Neuronal stem cell (in vitro differentiated cells): Measurements from ENCODE around the gene CEP131.

Experiments
- DNase-seq: peaks from one replicate; pipeline ENCODE4 v3.0.0-alpha.2; 2013; ENCODE audit warnings: low spot score
- H2AFZ ChIP-seq: one replicate; pipeline ENCODE4 v1.6.1; 2013; ENCODE audit warnings: mild to moderate bottlenecking, low read length, inconsistent platforms
- H2AK5ac ChIP-seq: 2 replicates; pipeline ENCODE4 v1.6.1; 2013; ENCODE audit warnings: low read depth, mild to moderate bottlenecking, inconsistent platforms, low read length, moderate library complexity, mixed read lengths
- H2BK120ac ChIP-seq: 2 replicates; pipeline ENCODE4 v1.6.1; 2013; ENCODE audit warnings: low read depth, mild to moderate bottlenecking, inconsistent platforms, low read length, moderate library complexity, mixed read lengths
- H2BK12ac ChIP-seq: one replicate; pipeline ENCODE4 v1.6.1; 2013; ENCODE audit warnings: low read length, inconsistent platforms
- H2BK15ac ChIP-seq: 2 replicates; pipeline ENCODE4 v1.6.1; 2013; ENCODE audit warnings: mild to moderate bottlenecking, low read length, inconsistent platforms, mixed read lengths
- H2BK5ac ChIP-seq: one replicate; pipeline ENCODE4 v1.6.1; 2013; ENCODE audit warnings: inconsistent platforms, mild to moderate bottlenecking, low read length, moderate library complexity
- H3K14ac ChIP-seq: one replicate; pipeline ENCODE4 v1.6.1; 2013; ENCODE audit warnings: low read length, inconsistent platforms
- H3K18ac ChIP-seq: 2 replicates; pipeline ENCODE4 v1.6.1; 2013; ENCODE audit warnings: low read length, inconsistent platforms
- H3K23ac ChIP-seq: 2 replicates; pipeline ENCODE4 v1.6.1; 2013; ENCODE audit warnings: low read depth, mild to moderate bottlenecking, mixed read lengths, low read length, inconsistent platforms; ENCODE audit not compliant: poor library complexity
- H3K27ac ChIP-seq: replicated peaks from 3 replicates; pipeline ENCODE4 v1.5.1; 2013; ENCODE audit warnings: low read length, inconsistent platforms
- H3K27me3 ChIP-seq, 3 experiments: 2 replicates each; pipeline ENCODE4 v1.6.1; 2013; ENCODE audit warnings: low read length in 3 of 3, mild to moderate bottlenecking in 2 of 3, inconsistent platforms in 1 of 3, low read depth in 1 of 3, mixed read lengths in 1 of 3, moderate library complexity in 1 of 3; ENCODE audit not compliant: control insufficient read depth in 3 of 3, insufficient read depth in 3 of 3
- H3K36me3 ChIP-seq, 2 donors: replicated peaks in 1 of 2; 2 replicates each; pipeline ENCODE4 v1.6.1; 2013; ENCODE audit warnings: low read length in 2 of 2; ENCODE audit not compliant: control insufficient read depth in 2 of 2, insufficient read depth in 2 of 2
- H3K4ac ChIP-seq: 2 replicates; pipeline ENCODE4 v1.6.1; 2013; ENCODE audit warnings: inconsistent platforms, mild to moderate bottlenecking, low read length, moderate library complexity
- H3K4me1 ChIP-seq, 2 donors: 1 replicate in 1 of 2; 2 replicates in 1 of 2; pipeline ENCODE4 v1.6.1; 2013; ENCODE audit warnings: low read length in 2 of 2, low read depth in 1 of 2; ENCODE audit not compliant: control insufficient read depth in 2 of 2, insufficient read depth in 1 of 2
- H3K4me2 ChIP-seq: one replicate; pipeline ENCODE4 v1.6.1; 2013; ENCODE audit warnings: mild to moderate bottlenecking, low read length, inconsistent platforms; ENCODE audit not compliant: insufficient read depth, poor library complexity, severe bottlenecking
- H3K4me3 ChIP-seq, 2 donors: 2 replicates each; pipeline ENCODE4 v1.5.1; 2013; ENCODE audit warnings: low read length in 2 of 2, mild to moderate bottlenecking in 2 of 2, inconsistent platforms in 1 of 2, moderate library complexity in 1 of 2
- H3K79me1 ChIP-seq: one replicate; pipeline ENCODE4 v1.6.1; 2013; ENCODE audit warnings: low read depth, mild to moderate bottlenecking, inconsistent platforms, low read length, moderate library complexity
- H3K9ac ChIP-seq: one replicate; pipeline ENCODE4 v1.6.1; 2013; ENCODE audit warnings: mild to moderate bottlenecking, low read depth, low read length, inconsistent platforms; ENCODE audit not compliant: poor library complexity
- H3K9me3 ChIP-seq, 2 donors: replicated peaks in 1 of 2; 2 replicates each; pipeline versions ENCODE3 to v1.6.1; 2013; ENCODE audit warnings: low read length in 2 of 2, mild to moderate bottlenecking in 2 of 2, inconsistent platforms in 1 of 2, low read depth in 1 of 2, mixed read lengths in 1 of 2, moderate library complexity in 1 of 2; ENCODE audit not compliant: control insufficient read depth in 2 of 2, insufficient read depth in 1 of 2
- H4K8ac ChIP-seq: one replicate; pipeline ENCODE4 v1.6.1; 2013; ENCODE audit warnings: low read depth, mild to moderate bottlenecking, inconsistent platforms, low read length, moderate library complexity
- H4K91ac ChIP-seq: one replicate; pipeline ENCODE4 v1.6.1; 2013; ENCODE audit warnings: low read length, low read depth, mild to moderate bottlenecking, inconsistent platforms; ENCODE audit not compliant: poor library complexity
- whole genome bisulfite sequencing, 2 donors: extraction: QIAGEN DNeasy Blood & Tissue Kit; methylation state at CpG; one replicate each; pipeline ENCODE4 v1.1.7; 2013; ENCODE audit warnings: missing lambda C conversion rate in 2 of 2, mixed read lengths in 1 of 2; ENCODE audit not compliant: insufficient read length in 2 of 2, insufficient replicate concordance in 1 of 2; ENCODE audit errors: extremely low coverage in 2 of 2; 5-methylcytosine and 5-hydroxymethylcytosine counted together

The CEP131 gene

GRCh38 chr17:81181811-81182185 lies 41.0 kb downstream of the CEP131 start:
- no CpG with 5 or more reads among the region's 19 CpGs for WGBS, 2 donors
- H3K4ac ChIP-seq = no peak overlapping the region
- H3K9ac ChIP-seq = no peak overlapping the region
- peaks cover 0 to 3% of the 10 kb centered on the region in 2 donors for H3K4me1 ChIP-seq
- no peak overlapping the region for H4K8ac ChIP-seq
- no peak overlapping the region for H3K4me3 ChIP-seq
- H2BK15ac ChIP-seq = no peak overlapping the region
- no peak overlapping the region for H3K4me2 ChIP-seq
- H2BK120ac ChIP-seq = no peak overlapping the region
- no peak overlapping the region for H3K14ac ChIP-seq
- no peaks in the 10 kb centered on the region for H3K36me3 ChIP-seq
- no peak overlapping the region for H3K27ac ChIP-seq
- no peak overlapping the region for H2AFZ ChIP-seq
- H3K9me3 ChIP-seq = peaks cover 0 to 4% of the 10 kb centered on the region in 2 donors
- H2BK12ac ChIP-seq = peak overlapping the region; percentile 73
- H2AK5ac ChIP-seq = peak overlapping the region; percentile 95
- H2BK5ac ChIP-seq = no peak overlapping the region
- H3K23ac ChIP-seq = peak overlapping the region; percentile 20
- peaks cover 4% of the 10 kb centered on the region for H3K79me1 ChIP-seq
- no peak for DNase-seq
- peak overlapping the region; percentile 71 for H3K18ac ChIP-seq
- no peak overlapping the region for H4K91ac ChIP-seq
- no peaks in the 10 kb centered on the region for H3K27me3 ChIP-seq

DNA sequence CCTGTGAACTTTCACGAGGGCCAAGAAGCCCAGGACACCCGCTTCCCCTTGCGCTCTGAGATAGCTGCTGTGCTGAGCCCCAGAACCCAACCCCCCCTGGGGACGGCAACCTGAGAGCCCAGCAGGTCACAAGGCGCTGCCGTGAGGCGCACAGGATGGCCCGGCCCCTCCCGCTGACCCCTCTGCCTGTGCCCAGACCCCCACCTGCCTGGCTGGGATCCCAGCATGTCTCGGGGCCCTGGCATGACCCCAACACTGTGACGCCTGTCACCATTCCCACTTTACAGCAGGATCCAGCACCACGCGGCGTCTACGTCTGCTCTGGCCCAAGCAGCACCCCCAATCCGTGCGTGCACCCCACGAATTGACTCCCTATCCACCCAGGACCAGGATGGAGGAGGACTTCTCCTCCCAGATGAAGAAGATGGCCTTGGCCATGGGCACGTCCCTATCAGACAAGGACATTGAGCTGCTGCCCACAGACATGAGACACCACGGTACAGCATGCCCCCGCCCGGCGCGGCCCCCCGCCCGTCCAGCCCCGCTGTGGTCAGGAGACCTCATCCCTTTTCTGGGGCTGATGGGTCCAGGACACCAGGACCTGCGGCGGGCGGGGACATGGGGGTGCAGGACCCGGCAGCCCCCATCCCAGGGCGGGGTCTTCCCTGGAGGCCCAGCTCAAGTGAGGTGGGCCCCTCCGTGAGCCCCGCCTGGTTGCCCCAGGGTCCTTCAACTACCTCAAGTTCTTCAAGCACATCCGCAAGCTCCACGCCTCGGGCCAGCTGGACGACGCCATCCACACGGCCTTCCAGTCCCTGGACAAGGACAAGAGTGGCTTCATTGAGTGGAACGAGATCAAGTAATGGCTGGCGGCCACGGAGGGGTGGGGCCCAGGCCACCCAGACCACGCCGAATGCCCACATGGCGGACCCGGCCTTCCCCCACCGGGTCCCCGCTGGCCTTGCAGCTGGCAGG lies 41.6 kb downstream of the CEP131 start:
- no peak overlapping the region for H2BK120ac ChIP-seq
- no CpG with 5 or more reads among the region's 49 CpGs for WGBS, 2 donors
- H3K23ac ChIP-seq = peak overlapping the region; percentile 89
- no peak overlapping the region for H3K14ac ChIP-seq
- DNase-seq = no peak
- peaks cover 4% of the 10 kb centered on the region for H3K79me1 ChIP-seq
- H2BK5ac ChIP-seq = no peak overlapping the region
- H2BK15ac ChIP-seq = peak overlapping the region; percentile 49
- peaks cover 0 to 3% of the 10 kb centered on the region in 2 donors for H3K4me1 ChIP-seq
- no peak overlapping the region for H3K27ac ChIP-seq
- peak overlapping the region; percentile 9 for H3K9ac ChIP-seq
- H3K4me3 ChIP-seq = no peak overlapping the region
- H2AK5ac ChIP-seq = peak overlapping the region; percentile 95
- no peaks in the 10 kb centered on the region for H3K27me3 ChIP-seq
- H3K4ac ChIP-seq = peak overlapping the region; percentile 11
- H4K8ac ChIP-seq = peak overlapping the region; percentile 65
- H3K4me2 ChIP-seq = no peak overlapping the region
- H3K9me3 ChIP-seq = peaks cover 0 to 4% of the 10 kb centered on the region in 2 donors
- no peaks in the 10 kb centered on the region for H3K36me3 ChIP-seq
- H4K91ac ChIP-seq = no peak overlapping the region
- peak overlapping the region; percentile 73 for H2BK12ac ChIP-seq
- H2AFZ ChIP-seq = no peak overlapping the region
- H3K18ac ChIP-seq = peak overlapping the region; percentile 87

- Histone ChIP-seq H3K27ac (no peak overlapping the region), H3K4me1 (peaks cover 0 to 3% of the 10 kb centered on the region in 2 donors), H3K4me2 (no peak overlapping the region), H3K18ac (peak overlapping the region; percentile 80), H3K14ac (no peak overlapping the region), H3K27me3 (no peaks in the 10 kb centered on the region), H2AFZ (peak overlapping the region; percentile 7), H2BK120ac (no peak overlapping the region), H3K4ac (peak overlapping the region; percentile 53), H3K79me1 (peaks cover 4% of the 10 kb centered on the region), H3K23ac (no peak overlapping the region), H2BK12ac (no peak overlapping the region), H4K8ac (no peak overlapping the region), H3K9ac (no peak overlapping the region), H2BK15ac (no peak overlapping the region), H3K36me3 (no peaks in the 10 kb centered on the region), H3K4me3 (no peak overlapping the region), H4K91ac (no peak overlapping the region), H2BK5ac (no peak overlapping the region), H2AK5ac (peak overlapping the region; percentile 83), H3K9me3 (peaks cover 3 to 7% of the 10 kb centered on the region in 2 donors)
- WGBS, 2 donors = no CpG with 5 or more reads among the region's 12 CpGs
- DNase-seq = no peak
Measured at GRCh38 chr17:81179861-81180260, 42.9 kb downstream of the CEP131 start.

DNA sequence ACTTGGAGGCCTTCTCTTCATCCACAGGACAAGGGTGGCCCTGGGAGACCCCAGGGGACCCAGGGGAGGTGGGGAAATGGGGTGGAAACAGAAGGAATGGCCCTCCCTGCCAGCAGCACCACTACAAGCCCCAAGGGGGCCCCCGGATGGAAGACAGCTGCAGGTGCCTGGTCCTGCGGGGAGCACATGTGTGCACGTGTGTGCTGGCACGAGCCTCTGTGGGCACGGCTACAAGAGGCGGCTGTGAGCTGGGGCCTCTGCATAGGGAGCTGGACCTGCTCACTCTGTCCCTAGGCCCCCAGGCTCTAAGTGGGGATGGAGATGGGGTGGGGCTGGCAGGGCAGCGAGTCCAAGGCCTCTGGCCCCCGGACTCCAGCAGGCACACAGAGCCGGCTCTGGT lies 43.5 kb downstream of the CEP131 start:
- H3K9me3 ChIP-seq = peaks cover 3 to 7% of the 10 kb centered on the region in 2 donors
- peak overlapping the region; percentile 24 for H2BK5ac ChIP-seq
- no peak overlapping the region for H2BK15ac ChIP-seq
- H3K4me2 ChIP-seq = no peak overlapping the region
- H4K91ac ChIP-seq = no peak overlapping the region
- H3K27me3 ChIP-seq = no peaks in the 10 kb centered on the region
- H2AFZ ChIP-seq = no peak overlapping the region
- no CpG with 5 or more reads among the region's 9 CpGs for WGBS, 2 donors
- no peak overlapping the region for H3K27ac ChIP-seq
- no peak overlapping the region for H3K23ac ChIP-seq
- DNase-seq = no peak
- H3K79me1 ChIP-seq = peaks cover 4% of the 10 kb centered on the region
- no peak overlapping the region for H3K4ac ChIP-seq
- peak overlapping the region; percentile 80 for H3K18ac ChIP-seq
- H2BK120ac ChIP-seq = no peak overlapping the region
- H3K9ac ChIP-seq = no peak overlapping the region
- no peaks in the 10 kb centered on the region for H3K36me3 ChIP-seq
- peak overlapping the region; percentile 58 for H2BK12ac ChIP-seq
- H3K4me3 ChIP-seq = no peak overlapping the region
- no peak overlapping the region for H4K8ac ChIP-seq
- H3K4me1 ChIP-seq = no peaks in the 10 kb centered on the region
- peak overlapping the region; percentile 79 for H2AK5ac ChIP-seq
- no peak overlapping the region for H3K14ac ChIP-seq
